Spleen (tissue), 11 donors: ENCODE data around the gene NTRK2. TPM values are rescaled to one million over a fixed set of nuclear protein-coding genes. Genes with fewer than 3 reads are reported as not detected.

Experiments used
- DNase-seq: peaks from one replicate; pipeline ENCODE4 v3.0.0-alpha.2; 2020
- H3K27ac ChIP-seq, 8 donors: fragments of 200-600 bp; sonication (generic) in 7 of 8; 1 replicate in 4 of 8; 2 replicates in 4 of 8; pipeline versions ENCODE4 v1.5.0 to v1.8.0; 2016 to 2021; ENCODE audit warnings: inconsistent platforms in 4 of 8, mild to moderate bottlenecking in 4 of 8, moderate library complexity in 1 of 8
- H3K27me3 ChIP-seq, 7 donors: fragments of 200-600 bp; sonication (generic) in 6 of 7; replicated peaks in 1 of 7; 1 replicate in 4 of 7; 2 replicates in 3 of 7; pipeline versions ENCODE4 v1.5.0 to v1.8.0; 2016 to 2021; ENCODE audit warnings: inconsistent platforms in 3 of 7, mild to moderate bottlenecking in 1 of 7
- H3K36me3 ChIP-seq, 6 donors: fragments of 200-600 bp; sonication (generic) in 5 of 6; 1 replicate in 4 of 6; 2 replicates in 2 of 6; pipeline versions ENCODE4 v1.5.0 to v1.8.0; 2016 to 2021; ENCODE audit warnings: inconsistent platforms in 2 of 6
- H3K4me1 ChIP-seq, 6 donors: fragments of 200-600 bp; sonication (generic) in 5 of 6; 1 replicate in 3 of 6; 2 replicates in 3 of 6; pipeline versions ENCODE4 v1.5.0 to v1.8.0; 2016 to 2021; ENCODE audit warnings: inconsistent platforms in 3 of 6
- H3K4me3 ChIP-seq, 8 donors: fragments of 200-600 bp; sonication (generic) in 7 of 8; 1 replicate in 4 of 8; 2 replicates in 4 of 8; pipeline versions ENCODE4 v1.5.0 to v1.8.0; 2016 to 2021; ENCODE audit warnings: inconsistent platforms in 4 of 8, mild to moderate bottlenecking in 4 of 8, moderate library complexity in 2 of 8
- H3K9me3 ChIP-seq, 8 donors: fragments of 200-600 bp; sonication (generic) in 7 of 8; 1 replicate in 4 of 8; 2 replicates in 4 of 8; pipeline versions ENCODE4 v1.5.0 to v1.8.0; 2016 to 2021; ENCODE audit warnings: inconsistent platforms in 4 of 8
- CTCF ChIP-seq, 11 experiments: fragments of 200-600 bp in 7 of 11; fragments of 450-650 bp in 4 of 11; sonication (generic) in 4 of 11; IDR thresholded peaks in 8 of 11; conservative IDR thresholded peaks in 3 of 11; 1 replicate in 7 of 11; 2 replicates in 4 of 11; pipeline versions ENCODE4 v1.4.0 to v1.8.0; 2016 to 2021; ENCODE audit warnings: antibody characterized with exemption in 11 of 11, inconsistent platforms in 4 of 11, mild to moderate bottlenecking in 1 of 11
- POLR2A ChIP-seq, 3 donors: fragments of 450-650 bp; IDR thresholded peaks; one replicate each; pipeline ENCODE4 v1.5.1; 2017; ENCODE audit warnings: antibody characterized with exemption in 3 of 3, mild to moderate bottlenecking in 1 of 3
- POLR2AphosphoS5 ChIP-seq, 3 donors: sonication (generic); formaldehyde crosslinking; IDR thresholded peaks; one replicate each; pipeline ENCODE4 v1.5.1; 2017; ENCODE audit warnings: antibody characterized with exemption in 3 of 3
- WGBS, 5 donors: extraction: QIAGEN DNeasy Blood & Tissue Kit in 3 of 5; methylation state at CpG; one replicate each; pipeline versions ENCODE4 v1.1.5 to v1.1.7; 2013 to 2018; 5-methylcytosine and 5-hydroxymethylcytosine counted together
- intact Hi-C: fragments of 100-400 bp; cut with DNase I; formaldehyde crosslinking; loops from one replicate; pipeline ENCODE4 v1.15.0; 2023; ENCODE audit warnings: low total_unique reads
- polyA plus RNA-seq, 3 donors: library from polyadenylated mRNA; stranded (reverse); fragments of 200-250 nt; gene quantifications; one replicate each; pipeline ENCODE4 v1.2.1, GENCODE V29; 2013
- total RNA-seq, 7 donors: library from RNA; depleted of rRNA in 3 of 7; stranded (reverse); fragments of >200 nt in 3 of 7; fragmentation: NEBNext Ultra II Directional in 4 of 7; extraction: Animal tissue kit (Norgen Biotek cat#: 25700) in 4 of 7; gene quantifications; one replicate each; pipeline versions ENCODE4 v1.1.0 to v1.2.1, GENCODE V29; 2016 to 2021
- donor health status: healthy with polysubstance abuse.
- donor health status: DM: no; HTN: no; CAD: no; lungs with moderate emphysema.
- donor health status: DM: no; HTN: no; CAD: no.
- donor health status: Bipolar disorder and iron deficiency.
- donor health status: healthy.
- donor health status: DM: no; HTN: no; CAD: no.
- donor health status: DM: yes; HTN: yes; CAD: no.

NTRK2 gene
- total and polyA plus RNA-seq, 10 donors = 0.63 to 22.7 (median 8.9) TPM

GRCh38 chr9:84899326-84899725, 229.8 kb downstream of the NTRK2 start:
- Histone ChIP-seq H3K27me3 (no peaks in the 10 kb centered on the region), H3K36me3 (no peaks in the 10 kb centered on the region), H3K4me3 (no peak overlapping the region), H3K9me3 (no peaks in the 10 kb centered on the region), H3K4me1 (no peaks in the 10 kb centered on the region), H3K27ac (no peak overlapping the region)
- WGBS, 5 donors = 74 to 85% (median 77%) methylated on average over 2 of the region's 2 CpGs
- intact Hi-C loops = no loop called here
- DNase-seq = no peak
- TF ChIP-seq POLR2AphosphoS5 (IDR thresholded peaks at IDR 0.05) = no peak
- TF ChIP-seq CTCF (IDR thresholded peaks at IDR 0.05 in 8 of 11, conservative IDR thresholded peaks at IDR 0.05 in 3 of 11) = no peak
- no peak for TF ChIP-seq POLR2A (IDR thresholded peaks at IDR 0.05)

GRCh38 chr9:84900421-84900820, 230.9 kb downstream of the NTRK2 start:
- Histone ChIP-seq H3K9me3 (no peaks in the 10 kb centered on the region), H3K4me3 (no peak overlapping the region), H3K27me3 (no peaks in the 10 kb centered on the region), H3K27ac (no peak overlapping the region), H3K36me3 (no peaks in the 10 kb centered on the region), H3K4me1 (no peaks in the 10 kb centered on the region)
- DNase-seq = no peak
- WGBS, 5 donors = 80 to 87% (median 81%) methylated on average over 2 of the region's 2 CpGs
- no peak for TF ChIP-seq CTCF (IDR thresholded peaks at IDR 0.05 in 8 of 11, conservative IDR thresholded peaks at IDR 0.05 in 3 of 11)
- TF ChIP-seq POLR2A (IDR thresholded peaks at IDR 0.05) = no peak
- TF ChIP-seq POLR2AphosphoS5 (IDR thresholded peaks at IDR 0.05) = no peak
- intact Hi-C loops = no loop called here

GRCh38 chr9:84903963-84904362, 234.4 kb downstream of the NTRK2 start:
- intact Hi-C loops = no loop called here
- Histone ChIP-seq H3K4me3 (no peak overlapping the region), H3K27me3 (peaks cover 0 to 8% (median 0%) of the 10 kb centered on the region in 7 donors), H3K9me3 (no peaks in the 10 kb centered on the region), H3K36me3 (no peaks in the 10 kb centered on the region), H3K27ac (no peak overlapping the region), H3K4me1 (no peaks in the 10 kb centered on the region)
- 77 to 97% (median 84%) methylated on average over 2 of the region's 2 CpGs for WGBS, 5 donors
- TF ChIP-seq CTCF (IDR thresholded peaks at IDR 0.05 in 8 of 11, conservative IDR thresholded peaks at IDR 0.05 in 3 of 11) = no peak
- no peak for TF ChIP-seq POLR2A (IDR thresholded peaks at IDR 0.05)
- no peak for TF ChIP-seq POLR2AphosphoS5 (IDR thresholded peaks at IDR 0.05)
- DNase-seq = no peak

GRCh38 chr9:84916769-84917168, 247.2 kb downstream of the NTRK2 start:
- 68 to 84% (median 76%) methylated on average over 2 of the region's 2 CpGs for WGBS, 5 donors
- intact Hi-C loops = no loop called here

More at GRCh38 chr9:84916769-84917168, 247.2 kb downstream of the NTRK2 start:
- no peak overlapping the region for H3K4me3 ChIP-seq
- no peaks in the 10 kb centered on the region for H3K27me3 ChIP-seq
- H3K9me3 ChIP-seq = no peaks in the 10 kb centered on the region
- H3K4me1 ChIP-seq = peaks cover 0 to 9% (median 0%) of the 10 kb centered on the region in 6 donors
- H3K27ac ChIP-seq = no peak overlapping the region
- TF ChIP-seq CTCF (IDR thresholded peaks at IDR 0.05 in 8 of 11, conservative IDR thresholded peaks at IDR 0.05 in 3 of 11) (no peak), POLR2A (IDR thresholded peaks at IDR 0.05) (no peak), POLR2AphosphoS5 (IDR thresholded peaks at IDR 0.05) (no peak)
- DNase-seq = no peak
- H3K36me3 ChIP-seq = no peaks in the 10 kb centered on the region
